Kidney (tissue), 14 donors: ENCODE measurements around the gene CAMK2A. TPM values are rescaled to one million over a fixed set of nuclear protein-coding genes. Genes with fewer than 3 reads are reported as not detected.

Source experiments
- DNase-seq, 5 donors: peaks; one replicate each; pipeline ENCODE4 v3.0.0-alpha.2; 2013 to 2020
- FAIRE-seq: peaks from 2 replicates; lab custom pipeline; 2012; peaks lifted over from hg19 to GRCh38; lab: Jason Lieb, UNC
- H3K27ac ChIP-seq, 2 donors: one replicate each; pipeline ENCODE4 v1.7.0; 2013; ENCODE audit warnings: low read depth in 2 of 2, low read length in 2 of 2, inconsistent platforms in 1 of 2
- H3K27me3 ChIP-seq: one replicate; pipeline ENCODE4 v1.7.1; 2013; ENCODE audit warnings: low read length, inconsistent platforms; ENCODE audit not compliant: control insufficient read depth, insufficient read depth
- H3K36me3 ChIP-seq, 3 donors: one replicate each; pipeline versions ENCODE4 v1.7.0 to v1.7.1; 2013; ENCODE audit warnings: low read length in 3 of 3, control low read depth in 1 of 3, inconsistent platforms in 1 of 3; ENCODE audit not compliant: insufficient read depth in 3 of 3, control insufficient read depth in 2 of 3
- H3K4me1 ChIP-seq, 3 donors: one replicate each; pipeline versions ENCODE4 v1.7.0 to v1.7.1; 2013; ENCODE audit warnings: low read length in 3 of 3, inconsistent platforms in 1 of 3, low read depth in 1 of 3; ENCODE audit not compliant: control insufficient read depth in 2 of 3, insufficient read depth in 2 of 3
- H3K4me3 ChIP-seq, 3 donors: one replicate each; pipeline versions ENCODE4 v1.7.0 to v1.8.1; 2013; ENCODE audit warnings: low read length in 3 of 3, control low read depth in 1 of 3, inconsistent platforms in 1 of 3
- H3K9ac ChIP-seq, 3 donors: one replicate each; pipeline versions ENCODE4 v1.7.0 to v1.7.1; 2013; ENCODE audit warnings: low read length in 3 of 3, control low read depth in 1 of 3, inconsistent platforms in 1 of 3
- H3K9me3 ChIP-seq, 3 donors: one replicate each; pipeline versions ENCODE4 v1.7.0 to v1.7.1; 2013; ENCODE audit warnings: low read length in 3 of 3, control low read depth in 1 of 3, inconsistent platforms in 1 of 3; ENCODE audit not compliant: control insufficient read depth in 2 of 3, insufficient read depth in 1 of 3
- CTCF ChIP-seq: IDR thresholded peaks from 3 replicates; pipeline ENCODE4 v1.5.1; 2012; ENCODE audit warnings: mild to moderate bottlenecking, moderate library complexity, borderline replicate concordance; ENCODE audit not compliant: insufficient read depth; ENCODE audit errors: extremely low read depth
- intact Hi-C: fragments of 100-400 bp; cut with DNase I; formaldehyde crosslinking; loops from one replicate; pipeline ENCODE4 v1.11.1; 2022
- polyA plus RNA-seq: library from polyadenylated mRNA; stranded (reverse); fragments of 350-450 nt; fragmentation: Illumina TruSeq; extraction: RNeasy Lipid Tissue Mini Kit (QIAGEN cat#74804); gene quantifications from one replicate; pipeline ENCODE4 v1.2.3, GENCODE V29; 2014; ENCODE audit warnings: low read depth, low replicate concordance; ENCODE audit not compliant: insufficient read depth
- total RNA-seq: library from RNA; stranded (reverse); fragmentation: NEBNext Ultra II Directional; extraction: Animal tissue kit (Norgen Biotek cat#: 25700); gene quantifications from one replicate; pipeline ENCODE4 v1.2.1, GENCODE V29; 2021
- donor health status: control.
- donor health status: control.
- donor health status: control.
- donor health status: control.
- donor health status: control.
- donor health status: DM: yes; HTN: yes; CAD: no.
- donor health status: Normal renal cell carcinoma (clear cell type).

The CAMK2A gene
- total and polyA plus RNA-seq, 2 donors from 2014 or later = 0.28 to 0.90 TPM

GRCh38 chr5:150245111-150245789 lies 44.3 kb downstream of the CAMK2A start:
- no peaks in the 10 kb centered on the region for H3K9me3 ChIP-seq
- intact Hi-C loops = no loop called here
- DNase-seq = peak in 4 of 5 donors; percentile 33 to 83 (median 64)
- no peak overlapping the region for H3K9ac ChIP-seq
- no peak overlapping the region for H3K27ac ChIP-seq
- no peaks in the 10 kb centered on the region for H3K36me3 ChIP-seq
- FAIRE-seq = no peak
- H3K4me3 ChIP-seq = no peak overlapping the region
- no peak for TF ChIP-seq CTCF
- H3K27me3 ChIP-seq = no peaks in the 10 kb centered on the region
- peaks cover 0 to 2% (median 0%) of the 10 kb centered on the region in 3 donors for H3K4me1 ChIP-seq

GRCh38 chr5:150244209-150244608 lies 45.4 kb downstream of the CAMK2A start:
- FAIRE-seq (no peak), DNase-seq (peak in 1 of 5 donors; percentile 26)
- H3K27ac ChIP-seq = no peak overlapping the region
- intact Hi-C loops = no loop called here
- H3K9me3 ChIP-seq = no peaks in the 10 kb centered on the region
- no peak overlapping the region for H3K4me3 ChIP-seq
- peaks cover 0 to 2% (median 0%) of the 10 kb centered on the region in 3 donors for H3K4me1 ChIP-seq
- no peak for TF ChIP-seq CTCF
- no peak overlapping the region for H3K9ac ChIP-seq
- no peaks in the 10 kb centered on the region for H3K36me3 ChIP-seq
- H3K27me3 ChIP-seq = no peaks in the 10 kb centered on the region

GRCh38 chr5:150243590-150243989 lies 46.0 kb downstream of the CAMK2A start:
- no peak for TF ChIP-seq CTCF
- Histone ChIP-seq H3K9me3 (no peaks in the 10 kb centered on the region), H3K4me3 (no peak overlapping the region), H3K9ac (no peak overlapping the region), H3K4me1 (peaks cover 0 to 2% (median 0%) of the 10 kb centered on the region in 3 donors), H3K36me3 (no peaks in the 10 kb centered on the region), H3K27me3 (no peaks in the 10 kb centered on the region), H3K27ac (no peak overlapping the region)
- intact Hi-C loops = no loop called here
- DNase-seq (peak in 1 of 5 donors; percentile 32), FAIRE-seq (no peak)
